HEK293 (cell line): ENCODE results near the gene CPD.

Source experiments
- ZNF174 ChIP-seq: fragments of 450-650 bp; formaldehyde crosslinking; IDR thresholded peaks from 2 replicates; pipeline ENCODE4 v1.5.0; 2017; ENCODE audit warnings: missing biosample characterization, mild to moderate bottlenecking, missing genetic modification characterization
- ZNF274 ChIP-seq, 2 experiments: fragments of 200-500 bp in 1 of 2; fragments of 450-650 bp in 1 of 2; sonication (Bioruptor generic) in 1 of 2; formaldehyde crosslinking in 1 of 2; IDR thresholded peaks; 2 replicates each; pipeline versions ENCODE4 v1.5.1 to v1.6.1; 2014 to 2016; ENCODE audit warnings: borderline replicate concordance in 1 of 2, inconsistent platforms in 1 of 2, low read length in 1 of 2, missing biosample characterization in 1 of 2, missing genetic modification characterization in 1 of 2
- TF ChIP-seq, protein P1 (sequence below): fragments of 450-650 bp; formaldehyde crosslinking; IDR thresholded peaks from 2 replicates; pipeline ENCODE4 v1.5.1; 2016; ENCODE audit warnings: missing biosample characterization, missing genetic modification characterization
- TF ChIP-seq, protein P2 (sequence below): fragments of 450-650 bp; formaldehyde crosslinking; IDR thresholded peaks from 2 replicates; pipeline ENCODE4 v1.5.1; 2017; ENCODE audit warnings: missing biosample characterization, missing genetic modification characterization
- TF ChIP-seq, protein P3 (sequence below): sonication (generic); formaldehyde crosslinking; IDR thresholded peaks from 2 replicates; pipeline ENCODE4 v1.8.1; 2022; ENCODE audit warnings: mild to moderate bottlenecking, moderate library complexity, missing genetic modification reagents

DNA sequence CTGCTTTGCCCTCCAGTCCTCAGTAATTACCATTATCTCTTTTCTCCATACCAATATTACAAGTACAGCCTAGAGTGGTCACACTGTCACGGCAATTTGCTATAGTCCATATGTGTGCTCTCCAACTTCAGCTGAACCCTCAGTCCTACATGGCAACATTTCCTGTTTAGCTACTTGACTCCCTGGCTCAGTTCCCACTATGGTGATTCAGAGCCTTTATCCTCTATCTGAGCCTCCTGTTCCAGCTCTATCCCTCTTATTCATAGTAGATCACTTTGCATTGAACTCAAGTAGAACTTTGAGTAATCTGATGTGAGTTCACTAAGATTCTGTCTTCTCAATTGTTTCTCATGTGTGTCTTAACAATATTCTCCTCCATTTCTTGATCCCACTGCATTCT is 54.8 kb downstream of the CPD start:
- TF ChIP-seq, protein P1, sequence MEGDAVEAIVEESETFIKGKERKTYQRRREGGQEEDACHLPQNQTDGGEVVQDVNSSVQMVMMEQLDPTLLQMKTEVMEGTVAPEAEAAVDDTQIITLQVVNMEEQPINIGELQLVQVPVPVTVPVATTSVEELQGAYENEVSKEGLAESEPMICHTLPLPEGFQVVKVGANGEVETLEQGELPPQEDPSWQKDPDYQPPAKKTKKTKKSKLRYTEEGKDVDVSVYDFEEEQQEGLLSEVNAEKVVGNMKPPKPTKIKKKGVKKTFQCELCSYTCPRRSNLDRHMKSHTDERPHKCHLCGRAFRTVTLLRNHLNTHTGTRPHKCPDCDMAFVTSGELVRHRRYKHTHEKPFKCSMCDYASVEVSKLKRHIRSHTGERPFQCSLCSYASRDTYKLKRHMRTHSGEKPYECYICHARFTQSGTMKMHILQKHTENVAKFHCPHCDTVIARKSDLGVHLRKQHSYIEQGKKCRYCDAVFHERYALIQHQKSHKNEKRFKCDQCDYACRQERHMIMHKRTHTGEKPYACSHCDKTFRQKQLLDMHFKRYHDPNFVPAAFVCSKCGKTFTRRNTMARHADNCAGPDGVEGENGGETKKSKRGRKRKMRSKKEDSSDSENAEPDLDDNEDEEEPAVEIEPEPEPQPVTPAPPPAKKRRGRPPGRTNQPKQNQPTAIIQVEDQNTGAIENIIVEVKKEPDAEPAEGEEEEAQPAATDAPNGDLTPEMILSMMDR (tag by site-specific recombination): no peak
- TF ChIP-seq, protein P2, sequence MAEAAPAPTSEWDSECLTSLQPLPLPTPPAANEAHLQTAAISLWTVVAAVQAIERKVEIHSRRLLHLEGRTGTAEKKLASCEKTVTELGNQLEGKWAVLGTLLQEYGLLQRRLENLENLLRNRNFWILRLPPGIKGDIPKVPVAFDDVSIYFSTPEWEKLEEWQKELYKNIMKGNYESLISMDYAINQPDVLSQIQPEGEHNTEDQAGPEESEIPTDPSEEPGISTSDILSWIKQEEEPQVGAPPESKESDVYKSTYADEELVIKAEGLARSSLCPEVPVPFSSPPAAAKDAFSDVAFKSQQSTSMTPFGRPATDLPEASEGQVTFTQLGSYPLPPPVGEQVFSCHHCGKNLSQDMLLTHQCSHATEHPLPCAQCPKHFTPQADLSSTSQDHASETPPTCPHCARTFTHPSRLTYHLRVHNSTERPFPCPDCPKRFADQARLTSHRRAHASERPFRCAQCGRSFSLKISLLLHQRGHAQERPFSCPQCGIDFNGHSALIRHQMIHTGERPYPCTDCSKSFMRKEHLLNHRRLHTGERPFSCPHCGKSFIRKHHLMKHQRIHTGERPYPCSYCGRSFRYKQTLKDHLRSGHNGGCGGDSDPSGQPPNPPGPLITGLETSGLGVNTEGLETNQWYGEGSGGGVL (tag by site-specific recombination): no peak
- TF ChIP-seq, protein P3, sequence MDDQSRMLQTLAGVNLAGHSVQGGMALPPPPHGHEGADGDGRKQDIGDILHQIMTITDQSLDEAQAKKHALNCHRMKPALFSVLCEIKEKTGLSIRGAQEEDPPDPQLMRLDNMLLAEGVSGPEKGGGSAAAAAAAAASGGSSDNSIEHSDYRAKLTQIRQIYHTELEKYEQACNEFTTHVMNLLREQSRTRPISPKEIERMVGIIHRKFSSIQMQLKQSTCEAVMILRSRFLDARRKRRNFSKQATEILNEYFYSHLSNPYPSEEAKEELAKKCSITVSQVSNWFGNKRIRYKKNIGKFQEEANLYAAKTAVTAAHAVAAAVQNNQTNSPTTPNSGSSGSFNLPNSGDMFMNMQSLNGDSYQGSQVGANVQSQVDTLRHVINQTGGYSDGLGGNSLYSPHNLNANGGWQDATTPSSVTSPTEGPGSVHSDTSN (CRISPR knock-in tag): no peak
- TF ChIP-seq ZNF274 (IDR thresholded peaks at IDR 0.05; ENCODE audit: low read length): no peak
- no peak for TF ChIP-seq ZNF274 (tag by site-specific recombination; IDR thresholded peaks at IDR 0.05; ENCODE audit: borderline replicate concordance)
- TF ChIP-seq ZNF174: no peak
